ENCODE data around the gene MTRR.
A peak's percentile ranks its signal among the peaks of the same experiment; 100 is the strongest.
"Not testable (repeated sequence)": the region's sequence is repeated elsewhere in the genome, so short reads cannot be mapped to it uniquely, and the experiment has no call there.

Gene MTRR

GRCh38 chr5:7902666-7903625, 34.0 kb downstream of the MTRR start:
- DNase-seq: no peak

- no peak for DNase-seq
Observed at GRCh38 chr5:7904170-7904569, 35.2 kb downstream of the MTRR start.

DNA sequence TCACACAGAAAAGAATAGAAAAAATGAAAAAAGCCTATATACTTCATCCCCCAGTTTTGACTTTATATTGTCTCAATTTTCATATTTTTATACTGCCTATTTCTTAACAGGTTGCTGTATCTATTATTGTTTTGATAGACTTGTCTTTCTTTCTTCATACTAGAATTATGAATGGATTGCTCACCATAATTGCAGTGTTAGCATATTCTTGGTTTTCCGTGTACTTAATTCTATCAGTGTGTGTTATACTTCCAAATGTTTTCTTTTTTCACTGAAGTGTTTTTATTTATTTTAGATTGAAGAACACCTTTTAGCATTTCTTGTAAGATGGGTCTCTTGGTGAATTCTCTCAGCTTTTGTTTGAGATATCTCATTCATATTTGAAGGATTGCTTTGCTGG, 38.7 kb downstream of the MTRR start:
- DNase-seq: no peak

DNA sequence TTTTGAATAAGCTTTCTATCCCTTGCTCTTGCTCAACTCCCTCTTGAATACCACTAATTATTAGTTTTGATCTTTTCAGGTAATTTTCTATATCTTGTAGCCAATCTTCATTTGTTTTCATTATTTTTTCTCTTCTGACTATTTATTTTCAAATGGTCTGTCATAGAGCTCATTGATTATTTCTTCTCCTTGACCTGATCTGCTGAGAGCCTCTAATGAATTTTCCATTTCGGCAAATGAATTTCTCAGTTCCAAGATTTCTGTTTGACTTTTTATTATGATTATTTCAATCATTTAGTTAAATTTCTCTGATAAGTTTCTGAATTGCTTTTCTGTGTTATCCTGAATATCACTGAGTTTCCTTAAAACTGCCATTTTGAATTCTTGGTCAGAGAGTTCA, 39.4 kb downstream of the MTRR start:
- DNase-seq: no peak

DNA sequence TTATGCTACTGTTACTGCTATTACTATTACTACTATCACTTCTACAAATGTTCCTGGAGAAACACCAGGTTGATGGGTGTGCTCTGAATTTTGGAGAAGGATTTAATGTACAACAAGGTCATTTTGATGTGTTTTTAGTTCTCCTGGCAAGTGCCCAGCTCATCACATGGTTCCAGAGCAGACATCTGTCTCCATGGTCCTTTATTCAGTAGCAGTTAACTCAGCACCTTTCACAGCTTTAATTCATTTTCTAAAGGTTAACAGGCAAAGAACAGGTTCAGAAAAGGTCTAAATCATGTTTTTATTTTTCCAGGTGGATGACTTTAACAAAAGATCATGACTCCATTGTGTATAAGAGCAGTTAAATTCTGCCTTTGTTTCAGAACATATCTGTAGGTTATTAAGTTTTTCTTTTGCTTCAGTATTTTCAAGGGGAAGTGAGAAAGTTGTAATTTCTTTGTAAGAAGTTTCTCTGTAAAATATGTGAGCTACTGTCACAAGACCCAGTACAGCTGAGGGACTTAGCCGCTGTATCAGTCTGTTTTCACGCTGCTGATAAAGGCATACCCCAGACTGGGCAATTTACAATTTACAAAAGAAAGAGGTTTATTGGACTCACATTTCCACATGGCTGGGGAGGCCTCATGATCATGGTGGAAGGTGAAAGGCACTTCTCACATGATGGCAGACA, 41.9 kb downstream of the MTRR start:
- DNase-seq: no peak

- DNase-seq: not testable (repeated sequence)
Observed at GRCh38 chr5:7911429-7911771, 42.5 kb downstream of the MTRR start.

DNA sequence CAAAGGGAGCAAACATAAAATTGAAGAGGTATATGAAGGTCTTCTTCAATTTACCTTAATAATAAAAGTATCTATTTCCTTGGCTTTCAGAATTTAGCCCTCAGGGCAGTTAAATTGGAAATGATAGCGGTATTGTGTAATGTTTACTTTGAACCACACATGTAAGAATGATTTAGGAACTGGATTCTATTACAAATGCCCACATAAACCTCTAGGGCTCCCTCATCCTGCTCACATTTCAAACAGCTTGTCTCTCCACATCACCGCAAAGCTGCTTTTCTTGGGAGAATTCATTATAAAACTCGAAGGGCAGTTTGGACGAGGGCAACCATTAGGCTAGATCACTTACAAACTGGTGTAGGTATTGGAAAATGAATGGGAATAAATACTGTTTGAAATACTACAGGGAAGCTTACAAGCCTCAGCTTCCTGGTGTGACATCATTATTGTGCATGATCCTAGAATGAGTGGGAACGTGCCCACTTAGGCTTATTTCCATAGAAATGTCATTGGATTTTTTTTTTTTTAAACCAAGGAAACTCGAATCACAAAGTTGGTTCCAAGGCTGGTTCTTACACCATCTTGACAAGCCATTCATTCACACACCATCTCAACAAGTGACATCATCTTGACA, 47.3 kb downstream of the MTRR start:
- DNase-seq: no peak

DNA sequence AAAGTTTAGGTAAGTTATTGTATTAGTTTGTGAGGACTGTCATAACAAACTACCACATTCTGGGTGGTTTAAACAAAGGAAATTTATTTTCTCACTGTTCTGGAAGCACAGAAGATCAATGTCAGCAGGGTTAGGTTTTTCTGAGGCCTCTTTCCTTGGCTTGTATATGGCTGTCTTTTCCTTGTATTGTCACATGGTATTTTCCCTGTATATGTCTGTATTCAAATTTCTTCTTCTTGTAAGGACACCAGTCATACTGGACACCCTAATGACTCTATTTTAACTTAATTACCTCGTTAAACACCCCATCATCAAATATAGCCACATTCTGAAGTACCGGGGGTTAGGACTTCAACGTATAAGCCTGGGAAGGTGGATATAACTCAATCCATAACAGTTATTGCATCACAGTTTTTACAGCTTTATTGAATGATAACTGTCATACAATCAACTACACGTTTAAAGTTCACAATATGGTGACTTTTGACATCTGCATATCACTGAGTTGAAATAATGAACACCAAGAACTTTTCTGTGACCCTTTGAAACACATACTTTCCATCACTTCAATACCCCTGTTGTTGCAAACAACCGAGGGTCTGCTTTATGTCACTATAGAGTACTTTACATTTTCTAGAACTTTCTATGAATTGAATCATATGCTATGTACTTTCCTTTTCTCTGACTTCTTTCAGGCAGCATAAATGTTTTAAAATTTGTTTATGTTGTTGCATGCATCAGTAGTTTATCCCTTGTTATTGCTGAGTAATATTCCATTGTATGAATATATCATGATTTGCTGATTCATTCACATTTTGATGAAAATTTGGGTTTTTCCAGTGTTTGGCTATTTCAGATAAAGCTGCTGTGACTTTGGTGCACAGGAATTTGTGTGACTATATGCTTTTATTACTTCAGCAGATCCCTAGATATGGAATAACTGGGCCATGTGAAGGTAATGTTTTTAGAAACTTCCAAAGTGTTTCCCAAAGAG, 48.5 kb downstream of the MTRR start:
- DNase-seq: no peak

- DNase-seq: no peak
Observed at GRCh38 chr5:7925961-7926695, 57.2 kb downstream of the MTRR start.

DNA sequence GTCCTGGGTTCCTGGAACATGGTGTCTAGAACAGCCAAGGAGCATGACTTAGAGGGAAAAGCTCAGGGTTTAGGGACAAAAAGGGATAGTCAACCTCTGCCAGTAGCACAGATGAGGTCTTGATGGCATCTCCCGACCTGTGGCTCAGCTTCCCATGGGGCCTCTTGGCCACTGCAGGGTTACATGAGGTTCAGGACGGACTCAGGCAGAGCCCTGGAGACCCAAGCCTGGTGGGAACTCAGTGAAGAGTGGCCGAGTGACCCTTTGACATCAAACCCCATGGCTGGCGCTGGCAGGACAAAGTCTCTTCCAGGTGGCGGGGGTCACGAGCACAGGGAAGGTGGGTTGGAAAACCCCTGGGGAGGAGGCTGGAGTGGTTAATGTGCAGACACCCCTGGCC, 57.8 kb downstream of the MTRR start:
- DNase-seq: no peak

GRCh38 chr5:7927466-7928375, 58.8 kb downstream of the MTRR start:
- DNase-seq: peak in 1 of 4 experiments; percentile 0

- no peak for DNase-seq
Observed at GRCh38 chr5:7930011-7930410, 61.1 kb downstream of the MTRR start.

DNA sequence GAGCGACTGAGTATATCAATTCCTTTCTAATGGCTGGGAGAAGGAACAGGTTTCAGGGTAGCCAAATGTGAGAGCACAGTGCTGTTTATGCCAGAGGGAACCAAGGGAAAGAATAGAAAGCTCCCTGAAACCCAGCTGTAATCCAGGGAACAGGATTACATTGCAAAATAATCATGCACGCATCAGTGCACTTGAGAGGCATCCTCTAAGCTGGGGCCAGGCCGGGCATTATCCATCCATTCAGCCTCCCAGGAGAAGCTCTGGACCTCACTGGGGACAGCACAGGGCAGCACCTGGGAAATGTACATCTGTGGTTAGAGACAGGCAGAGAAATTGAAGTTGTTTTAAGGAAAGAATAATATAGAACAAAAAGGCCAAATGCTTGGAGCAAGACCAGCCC, 72.7 kb downstream of the MTRR start:
- no peak for DNase-seq

GRCh38 chr5:7947301-7947700, 78.4 kb downstream of the MTRR start:
- no peak for DNase-seq

Measured in activated naive CD4-positive, alpha-beta T cell (primary cell).